H7 (cell line): ENCODE results near the gene OR4P4. TPM values are rescaled to one million over a fixed set of nuclear protein-coding genes. Genes with fewer than 3 reads are reported as not detected.

ENCODE experiments used
- DNase-seq: peaks from one replicate; pipeline ENCODE4 v3.0.0; 2012
- H3K27me3 ChIP-seq: 2 replicates; pipeline ENCODE4 v1.6.0; 2011; ENCODE audit warnings: mild to moderate bottlenecking, low read length; ENCODE audit not compliant: control insufficient read depth, insufficient read depth
- H3K36me3 ChIP-seq: replicated peaks from 2 replicates; pipeline ENCODE4 v1.5.1; 2011; ENCODE audit warnings: low read length; ENCODE audit not compliant: control insufficient read depth, insufficient read depth
- H3K4me3 ChIP-seq: 2 replicates; pipeline ENCODE4 v1.5.1; 2011; ENCODE audit warnings: low read depth, mild to moderate bottlenecking, control low read depth, low read length, moderate library complexity; ENCODE audit not compliant: insufficient read depth
- total RNA-seq: library from RNA; depleted of rRNA; stranded (reverse); fragments of >200 nt; shearing (Covaris generic); gene quantifications from 2 replicates; pipeline ENCODE4 v1.2.3, GENCODE V29; 2014; rRNA removed

Gene OR4P4
- total RNA-seq, result not detected in 2 replicates

- H3K36me3 ChIP-seq, result no peaks in the 10 kb centered on the region
- H3K27me3 ChIP-seq, result no peaks in the 10 kb centered on the region
- no peak for DNase-seq
- H3K4me3 ChIP-seq, result no peak within 1 kb of the TSS
Observed at GRCh38 chr11:55634813-55635212, at the start of gene OR4P4. TSS of gene OR4P4 (plus strand) at chr11:55635113.

- no peak for DNase-seq
- no peak within 1 kb of the TSS for H3K4me3 ChIP-seq
- no peaks in the 10 kb centered on the region for H3K27me3 ChIP-seq
- H3K36me3 ChIP-seq, result no peaks in the 10 kb centered on the region
Observed at GRCh38 chr11:55607545-55607944, 27.4 kb upstream of the OR4P4 start, which contains the start of gene OR4C11. TSS of gene OR4C11 (minus strand) at chr11:55607645. CDS start at chr11:55604373, 3,272 bp downstream.

- Histone ChIP-seq H3K27me3 (no peaks in the 10 kb centered on the region), H3K4me3 (no peak overlapping the region), H3K36me3 (no peaks in the 10 kb centered on the region)
- DNase-seq, result no peak
Observed at GRCh38 chr11:55624531-55624930, 10.4 kb upstream of the OR4P4 start.

- Histone ChIP-seq H3K4me3 (no peak within 1 kb of the TSS), H3K27me3 (no peaks in the 10 kb centered on the region), H3K36me3 (no peaks in the 10 kb centered on the region)
- DNase-seq, result no peak
Observed at GRCh38 chr11:55648027-55648426, 13.1 kb downstream of the OR4P4 start, which contains the start of gene OR4S2. TSS of gene OR4S2 (plus strand) at chr11:55648327. CDS start at chr11:55650904, 2,577 bp downstream.

GRCh38 chr11:55652560-55652959, 17.6 kb downstream of the OR4P4 start:
- no peak for DNase-seq
- Histone ChIP-seq H3K27me3 (no peaks in the 10 kb centered on the region), H3K36me3 (no peaks in the 10 kb centered on the region), H3K4me3 (no peak overlapping the region)

GRCh38 chr11:55655096-55655495, 20.2 kb downstream of the OR4P4 start:
- Histone ChIP-seq H3K27me3 (no peaks in the 10 kb centered on the region), H3K4me3 (no peak overlapping the region), H3K36me3 (no peaks in the 10 kb centered on the region)
- DNase-seq, result no peak

GRCh38 chr11:55658031-55658573, 23.2 kb downstream of the OR4P4 start:
- no peaks in the 10 kb centered on the region for H3K27me3 ChIP-seq
- no peak overlapping the region for H3K4me3 ChIP-seq
- no peaks in the 10 kb centered on the region for H3K36me3 ChIP-seq
- DNase-seq, result no peak

- no peak overlapping the region for H3K4me3 ChIP-seq
- DNase-seq, result no peak
- no peaks in the 10 kb centered on the region for H3K36me3 ChIP-seq
- H3K27me3 ChIP-seq, result no peaks in the 10 kb centered on the region
Observed at GRCh38 chr11:55658608-55659007, 23.7 kb downstream of the OR4P4 start.

- Histone ChIP-seq H3K27me3 (no peaks in the 10 kb centered on the region), H3K36me3 (no peaks in the 10 kb centered on the region), H3K4me3 (no peak within 1 kb of the TSS)
- no peak for DNase-seq
Observed at GRCh38 chr11:55661901-55662300, 27.0 kb downstream of the OR4P4 start, which contains the start of gene OR4C6. TSS of gene OR4C6 (plus strand) at chr11:55662201. CDS start at chr11:55665167, 2,966 bp downstream.

- no peaks in the 10 kb centered on the region for H3K27me3 ChIP-seq
- no peaks in the 10 kb centered on the region for H3K36me3 ChIP-seq
- H3K4me3 ChIP-seq, result no peak overlapping the region
- DNase-seq, result no peak
Observed at GRCh38 chr11:55669376-55669775, 34.5 kb downstream of the OR4P4 start.

GRCh38 chr11:55673860-55674259, 38.9 kb downstream of the OR4P4 start:
- DNase-seq, result no peak
- Histone ChIP-seq H3K36me3 (no peaks in the 10 kb centered on the region), H3K4me3 (no peak overlapping the region), H3K27me3 (no peaks in the 10 kb centered on the region)

Other genes starting within 250 kb of the OR4P4 start
- not detected in 2 replicates for gene OR4C15, start 80.6 kb upstream of the OR4P4 start, total RNA-seq
- not detected in 2 replicates for gene OR4C16, start 63.0 kb upstream of the OR4P4 start, total RNA-seq
- gene OR4C11, start 27.5 kb upstream of the OR4P4 start, total RNA-seq, result not detected in 2 replicates
- gene OR4S2, start 13.2 kb downstream of the OR4P4 start, total RNA-seq, result not detected in 2 replicates
- gene OR4C6, start 27.1 kb downstream of the OR4P4 start, total RNA-seq, result not detected in 2 replicates
- not detected in 2 replicates for gene OR5D13, start 138.3 kb downstream of the OR4P4 start, total RNA-seq
- not detected in 2 replicates for gene OR5D14, start 160.4 kb downstream of the OR4P4 start, total RNA-seq
- not detected in 2 replicates for gene OR5L1, start 176.3 kb downstream of the OR4P4 start, total RNA-seq
- gene OR5D18, start 184.5 kb downstream of the OR4P4 start, total RNA-seq, result not detected in 2 replicates
- gene OR5L2, start 192.1 kb downstream of the OR4P4 start, total RNA-seq, result not detected in 2 replicates
- gene OR5D16, start 203.6 kb downstream of the OR4P4 start, total RNA-seq, result not detected in 2 replicates
- gene TRIM51, start 248.2 kb downstream of the OR4P4 start, total RNA-seq, result not detected in 2 replicates